Occipital lobe (tissue), 2 donors: Measurements from ENCODE around the gene NDUFA8. TPM values are rescaled to one million over a fixed set of nuclear protein-coding genes. Genes with fewer than 3 reads are reported as not detected.

ENCODE experiments used
- DNase-seq: peaks from one replicate; lab custom pipeline; 2025; lab: John Stamatoyannopoulos, UW
- total RNA-seq: library from RNA; depleted of rRNA; stranded (reverse); fragments of >200 nt; gene quantifications from one replicate; pipeline ENCODE4 v1.2.3, GENCODE V29; 2014

NDUFA8 gene
- total RNA-seq, 1 donor from 2014 or later: 18.2 TPM

DNA sequence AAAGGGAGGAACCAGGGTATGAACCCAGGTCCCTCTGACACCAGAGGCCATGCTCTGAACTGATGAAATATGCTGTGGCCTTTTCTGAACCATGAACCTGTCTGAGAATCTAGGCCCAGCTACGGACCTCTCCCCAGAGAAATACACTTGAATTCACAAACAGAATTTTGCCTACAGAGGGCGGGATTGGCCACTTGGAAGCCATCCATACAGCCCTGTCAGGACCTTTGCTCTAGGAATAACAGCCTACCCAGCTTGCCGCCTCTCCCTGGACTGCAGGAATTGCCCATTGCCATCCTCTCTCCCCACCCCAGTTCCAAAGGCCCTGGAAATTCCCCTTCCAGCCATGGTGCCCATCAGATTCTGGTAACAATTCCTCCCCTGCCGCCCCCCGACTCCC lies 26.7 kb upstream of the NDUFA8 start:
- no peak for DNase-seq

DNA sequence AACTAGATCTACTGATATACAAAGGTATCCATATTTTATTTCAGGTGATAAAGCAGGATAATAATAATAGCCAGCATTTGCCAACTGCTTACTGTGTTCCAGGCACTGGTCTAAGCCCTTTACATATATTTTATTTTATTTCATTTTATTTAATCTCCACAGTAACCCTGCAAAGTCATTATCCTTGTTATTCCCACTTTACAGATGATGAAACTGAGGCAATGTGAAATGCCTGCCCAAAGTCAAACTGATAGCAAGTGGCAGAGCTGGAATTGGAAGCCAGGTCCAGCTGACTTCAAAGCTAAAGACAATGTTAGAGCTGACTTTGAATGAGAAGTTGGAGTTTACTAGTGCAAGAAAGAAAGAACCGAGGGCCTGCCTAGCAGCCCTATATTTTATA lies 25.0 kb upstream of the NDUFA8 start:
- no peak for DNase-seq

GRCh38 chr9:122183501-122183900 lies 23.9 kb upstream of the NDUFA8 start:
- no peak for DNase-seq

DNA sequence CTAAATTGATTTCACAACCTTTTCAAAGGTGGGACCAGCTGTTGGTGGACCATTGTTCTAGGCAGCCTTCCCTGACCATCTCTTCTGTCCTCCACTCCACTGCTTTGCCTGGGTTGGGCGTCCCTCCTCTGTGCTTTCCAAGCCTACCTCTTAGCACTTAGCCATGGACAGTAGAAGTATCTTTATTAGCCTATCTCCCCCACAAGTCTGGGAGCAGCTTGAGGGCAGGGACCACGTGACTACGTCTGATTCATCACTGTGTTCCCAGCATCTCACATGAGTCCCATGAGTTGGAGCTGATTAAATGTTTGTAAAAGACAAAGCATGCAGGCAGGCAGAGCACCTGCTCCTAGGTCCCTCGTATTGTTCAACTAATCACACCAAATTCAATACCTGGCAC lies 21.1 kb upstream of the NDUFA8 start:
- DNase-seq: no peak

DNA sequence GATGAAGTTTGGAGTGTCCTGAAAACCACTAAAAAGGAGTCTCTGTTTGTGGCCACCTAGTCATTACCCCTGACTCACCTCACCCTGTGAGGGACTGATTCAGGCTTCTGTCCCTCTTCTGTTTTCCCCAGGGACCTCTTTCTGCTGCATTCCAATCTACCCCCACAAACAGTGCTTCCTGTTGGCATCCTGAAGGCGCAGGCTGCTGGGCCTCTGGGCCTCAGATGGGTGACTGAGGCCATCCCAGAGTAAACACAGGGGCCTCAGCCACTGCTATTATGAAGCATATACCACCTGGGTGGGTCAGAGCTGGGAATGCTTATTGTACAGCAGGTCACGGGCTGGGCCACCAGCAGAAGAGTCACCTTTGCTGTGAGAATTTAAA lies 20.1 kb upstream of the NDUFA8 start:
- no peak for DNase-seq

- DNase-seq: no peak
Observed at GRCh38 chr9:122179054-122179689, 19.6 kb upstream of the NDUFA8 start.

- no peak for DNase-seq
Observed at GRCh38 chr9:122176916-122177315, 17.3 kb upstream of the NDUFA8 start.

- DNase-seq: no peak
Observed at GRCh38 chr9:122173670-122174069, 14.1 kb upstream of the NDUFA8 start.

- no peak for DNase-seq
Observed at GRCh38 chr9:122172131-122172530, 12.6 kb upstream of the NDUFA8 start.

GRCh38 chr9:122168356-122168755 lies 8.8 kb upstream of the NDUFA8 start:
- DNase-seq: no peak

DNA sequence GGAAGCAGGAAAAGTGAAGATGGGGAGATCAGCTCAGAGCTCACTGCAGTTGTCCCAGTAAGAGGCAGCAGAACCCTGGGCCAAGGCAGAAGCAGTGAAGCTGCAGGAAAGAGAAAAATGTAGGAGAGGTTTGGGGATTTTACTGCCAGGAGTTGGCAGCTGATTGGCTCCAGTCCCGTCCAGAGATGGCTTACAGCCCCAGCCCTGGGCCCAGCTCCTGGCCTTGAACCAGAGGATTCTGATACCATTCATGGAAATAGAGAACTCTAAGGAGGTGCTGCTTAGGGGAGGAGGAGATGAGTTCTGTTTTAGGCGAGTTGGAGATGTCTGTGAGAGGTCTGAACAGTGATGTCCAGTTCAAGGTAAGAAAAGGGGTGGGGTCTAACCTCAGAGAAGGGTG lies 4.7 kb upstream of the NDUFA8 start:
- no peak for DNase-seq

- no peak for DNase-seq
Observed at GRCh38 chr9:122162415-122162814, 2.8 kb upstream of the NDUFA8 start.

- DNase-seq: no peak
Observed at GRCh38 chr9:122159925-122160246, 307 bp upstream of the NDUFA8 start.

DNA sequence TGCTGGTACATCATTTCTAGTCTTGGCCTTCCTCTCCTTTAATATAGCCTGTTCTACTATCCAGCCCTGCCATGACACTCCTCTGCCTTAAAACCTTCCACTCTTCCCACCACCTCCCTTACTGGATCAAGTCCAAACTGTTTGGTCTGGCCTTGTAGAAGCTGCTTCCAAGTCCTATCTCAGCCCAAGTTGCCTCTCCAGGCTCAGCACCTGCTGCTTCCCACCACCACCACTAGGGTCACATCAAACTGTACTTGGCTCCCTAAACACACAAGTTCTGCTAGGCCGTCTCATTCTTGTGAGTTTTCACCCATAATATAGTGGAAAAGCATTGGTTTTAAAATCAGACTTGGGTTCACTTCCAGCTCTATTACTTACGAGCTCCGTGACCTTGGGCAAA lies 1.4 kb downstream of the NDUFA8 start:
- DNase-seq: no peak

GRCh38 chr9:122155796-122156195 lies 3.8 kb downstream of the NDUFA8 start:
- no peak for DNase-seq

DNA sequence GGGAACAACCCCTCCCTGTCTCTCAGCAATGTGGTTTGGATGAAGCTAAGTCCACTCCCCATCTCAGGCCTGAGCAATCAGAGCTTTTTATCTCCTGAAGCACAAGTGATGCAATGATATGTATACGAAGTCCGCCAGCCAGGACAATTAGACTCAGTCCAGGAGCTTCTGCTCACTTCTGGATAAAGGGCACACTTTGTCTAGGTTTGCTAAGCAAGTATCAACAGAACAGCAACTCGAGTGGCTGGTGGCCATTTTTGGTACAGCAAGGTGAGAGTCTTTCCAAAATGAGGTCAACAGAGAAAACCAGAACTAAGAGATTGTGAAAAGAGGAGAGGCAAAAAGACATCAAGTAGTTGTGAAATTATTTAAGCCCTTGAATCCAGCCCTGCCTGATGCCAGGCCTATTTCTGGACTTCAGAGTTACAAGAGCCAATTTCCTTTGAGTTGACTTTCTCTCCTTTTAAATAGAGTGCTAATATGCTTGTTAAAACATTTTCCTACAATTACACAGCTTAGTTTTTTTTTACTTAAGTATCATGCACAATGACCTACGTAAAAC lies 8.2 kb downstream of the NDUFA8 start:
- no peak for DNase-seq

DNA sequence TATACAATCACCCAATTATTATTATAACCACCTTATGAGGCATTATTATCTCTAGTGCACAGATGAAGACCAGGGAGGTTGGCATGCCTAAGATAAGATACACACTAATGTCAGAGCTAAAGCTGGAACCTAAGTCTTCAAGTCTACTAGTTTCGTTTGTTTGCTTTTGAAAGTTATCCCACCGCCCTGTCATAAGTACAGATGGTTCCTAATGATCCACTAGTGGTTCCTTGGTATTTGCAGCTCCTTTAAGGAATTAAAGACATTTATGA lies 14.1 kb downstream of the NDUFA8 start:
- no peak for DNase-seq

DNA sequence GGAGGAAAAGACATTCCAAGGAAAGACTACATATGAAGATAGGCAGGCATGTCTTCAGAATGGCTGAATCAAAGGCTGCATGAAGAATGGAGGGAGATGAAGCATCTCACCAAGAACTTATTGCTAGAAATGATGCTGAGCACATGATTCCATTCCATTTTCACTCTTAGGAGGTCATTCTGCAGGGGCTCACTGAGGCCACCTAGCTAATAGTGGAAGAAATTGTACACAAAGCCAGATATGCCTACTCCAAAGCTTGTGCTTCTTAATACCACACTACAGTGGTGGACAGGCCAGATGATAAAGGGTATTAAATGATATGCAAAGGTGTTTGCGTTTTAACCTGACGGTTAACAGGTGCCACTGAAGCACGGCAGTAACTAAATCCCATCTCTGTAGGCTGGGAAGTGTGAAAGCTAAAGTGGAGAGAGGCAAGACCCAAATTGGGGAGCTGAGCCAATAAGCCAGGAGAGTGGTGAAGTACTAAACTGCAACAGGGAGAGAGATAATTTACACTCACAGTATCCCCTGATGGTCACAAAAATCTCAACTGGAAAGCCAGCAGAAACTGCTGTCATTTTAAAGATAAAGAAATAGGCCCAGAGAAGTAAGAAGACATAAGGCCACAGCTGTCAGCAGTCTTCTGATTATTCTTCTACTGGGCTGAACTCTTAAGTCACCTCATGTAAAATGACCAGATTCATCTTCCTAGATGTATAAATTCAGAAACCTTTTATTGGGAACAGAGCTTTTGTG lies 14.6 kb downstream of the NDUFA8 start:
- DNase-seq: no peak

GRCh38 chr9:122143876-122144405 lies 15.6 kb downstream of the NDUFA8 start:
- DNase-seq: no peak

DNA sequence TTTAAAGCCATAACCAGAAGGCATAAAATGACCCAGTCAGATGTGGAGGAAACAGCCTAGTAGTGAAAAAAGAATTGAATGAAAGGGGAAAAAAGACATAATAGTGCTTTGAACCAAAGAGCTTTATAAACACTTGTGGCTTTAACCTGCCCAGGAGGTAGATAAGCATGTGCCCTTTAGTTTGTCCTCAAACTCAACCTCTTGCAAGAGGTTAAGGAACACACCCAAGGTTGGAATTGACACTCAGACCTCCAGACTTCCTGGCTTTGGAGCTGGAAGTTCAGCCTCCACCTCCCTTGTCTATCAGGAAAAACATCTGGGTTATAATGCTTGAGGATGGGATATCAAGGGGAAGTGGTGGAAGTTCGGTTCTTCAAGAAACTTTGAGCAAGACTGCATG lies 16.3 kb downstream of the NDUFA8 start:
- DNase-seq: no peak

GRCh38 chr9:122141671-122142070 lies 17.9 kb downstream of the NDUFA8 start:
- DNase-seq: no peak

DNA sequence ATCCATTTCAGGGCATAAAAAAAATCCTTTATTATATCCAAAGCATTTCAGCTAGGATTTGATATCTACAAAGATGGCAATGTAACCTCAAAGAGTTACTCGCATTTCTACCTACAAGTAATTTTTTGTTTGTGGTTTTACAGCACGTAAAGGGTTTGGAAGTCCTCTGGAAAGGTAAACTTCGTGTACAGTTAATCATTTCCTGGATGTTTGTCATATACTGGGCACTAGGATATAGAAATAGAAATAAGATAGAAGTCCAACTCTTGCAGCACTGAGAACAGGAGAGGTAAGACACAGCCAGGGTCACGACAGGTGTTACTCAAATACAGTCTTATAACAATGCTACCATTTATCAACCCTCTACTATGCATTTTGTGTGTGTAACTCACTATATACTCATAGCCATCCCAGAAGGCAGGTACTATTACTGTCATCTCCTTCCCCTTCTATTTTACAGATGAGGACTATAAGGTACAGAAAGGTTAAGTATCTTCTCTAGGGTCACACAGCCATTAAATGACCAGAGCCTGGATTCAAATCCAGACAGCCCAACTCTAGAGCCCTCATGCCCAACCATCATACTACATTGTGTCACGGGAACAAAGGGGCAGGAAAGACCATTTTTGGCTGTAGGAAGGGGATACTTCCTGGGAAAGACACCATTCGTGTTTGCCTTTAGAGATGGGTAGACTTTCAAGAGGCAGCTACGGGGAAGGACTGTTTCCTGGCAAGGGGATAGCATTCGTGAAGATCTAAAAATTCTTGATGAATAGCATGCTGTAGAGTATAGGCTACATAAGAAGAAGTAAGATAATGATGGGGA lies 19.0 kb downstream of the NDUFA8 start:
- no peak for DNase-seq
